Measurements from ENCODE around the gene ATG10.

The ATG10 gene

DNA sequence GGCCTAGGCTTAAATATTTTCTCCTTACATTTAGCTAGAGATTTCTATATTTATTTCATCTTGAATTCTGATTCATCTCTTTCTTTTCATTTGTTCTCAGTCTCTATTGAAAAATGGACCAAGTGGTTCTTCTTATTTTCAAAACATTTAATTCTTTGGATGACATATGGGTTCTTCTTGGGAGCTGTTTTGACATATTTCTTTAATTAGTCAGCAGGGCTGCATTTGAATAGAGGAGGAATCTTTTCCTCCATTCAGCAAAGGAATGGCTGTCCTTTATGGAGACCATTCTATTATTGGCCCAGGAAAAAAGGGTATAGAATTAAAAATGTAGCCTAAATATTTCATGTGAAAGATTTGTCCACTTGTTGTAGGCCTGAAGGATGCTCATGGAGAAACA, 196.5 kb downstream of the ATG10 start:
- H3K4me1 ChIP-seq (ENCODE audit: insufficient read depth, low read length) = peaks cover 23% of the 10 kb centered on the region
- no peak overlapping the region for H3K4me2 ChIP-seq (ENCODE audit: insufficient read depth, low read length)
- H2AFZ ChIP-seq (ENCODE audit: low read depth, low read length) = no peak overlapping the region
- 0 out of 2 replicates have a peak, but pooled peaks cover 3% of the 10 kb centered on the region for H3K79me2 ChIP-seq (ENCODE audit: insufficient read depth, low read length)
- peaks cover 3% of the 10 kb centered on the region; the same call in 1 of the 2 replicates for H3K36me3 ChIP-seq (ENCODE audit: insufficient read depth, low read length)
- no peak for ATAC-seq (ENCODE audit: insufficient read depth, low read depth)
- H3K27ac ChIP-seq (ENCODE audit: low read length) = no peak overlapping the region
- no peaks in the 10 kb centered on the region for H4K20me1 ChIP-seq (ENCODE audit: insufficient read depth, low read length)
- no peak for DNase-seq
- TF ChIP-seq, protein P1, sequence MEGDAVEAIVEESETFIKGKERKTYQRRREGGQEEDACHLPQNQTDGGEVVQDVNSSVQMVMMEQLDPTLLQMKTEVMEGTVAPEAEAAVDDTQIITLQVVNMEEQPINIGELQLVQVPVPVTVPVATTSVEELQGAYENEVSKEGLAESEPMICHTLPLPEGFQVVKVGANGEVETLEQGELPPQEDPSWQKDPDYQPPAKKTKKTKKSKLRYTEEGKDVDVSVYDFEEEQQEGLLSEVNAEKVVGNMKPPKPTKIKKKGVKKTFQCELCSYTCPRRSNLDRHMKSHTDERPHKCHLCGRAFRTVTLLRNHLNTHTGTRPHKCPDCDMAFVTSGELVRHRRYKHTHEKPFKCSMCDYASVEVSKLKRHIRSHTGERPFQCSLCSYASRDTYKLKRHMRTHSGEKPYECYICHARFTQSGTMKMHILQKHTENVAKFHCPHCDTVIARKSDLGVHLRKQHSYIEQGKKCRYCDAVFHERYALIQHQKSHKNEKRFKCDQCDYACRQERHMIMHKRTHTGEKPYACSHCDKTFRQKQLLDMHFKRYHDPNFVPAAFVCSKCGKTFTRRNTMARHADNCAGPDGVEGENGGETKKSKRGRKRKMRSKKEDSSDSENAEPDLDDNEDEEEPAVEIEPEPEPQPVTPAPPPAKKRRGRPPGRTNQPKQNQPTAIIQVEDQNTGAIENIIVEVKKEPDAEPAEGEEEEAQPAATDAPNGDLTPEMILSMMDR (IDR thresholded peaks at IDR 0.05; ENCODE audit: borderline replicate concordance, extremely low read depth, low read length, poor library complexity, severe bottlenecking) = no peak
- TF ChIP-seq EZH2 (IDR thresholded peaks at IDR 0.05; ENCODE audit: borderline replicate concordance, low read depth, low read length, severe bottlenecking) = no peak
- H3K4me3 ChIP-seq (ENCODE audit: low read depth in 1 of 2, low read length in 2 of 2) = no peak overlapping the region
- no peaks in the 10 kb centered on the region for H3K9me3 ChIP-seq (ENCODE audit: insufficient read depth, low read length, severe bottlenecking)
- H3K27me3 ChIP-seq (ENCODE audit: insufficient read depth, low read length, poor library complexity) = no peaks in the 10 kb centered on the region
- H3K9ac ChIP-seq (ENCODE audit: low read depth, low read length) = no peak overlapping the region

DNA sequence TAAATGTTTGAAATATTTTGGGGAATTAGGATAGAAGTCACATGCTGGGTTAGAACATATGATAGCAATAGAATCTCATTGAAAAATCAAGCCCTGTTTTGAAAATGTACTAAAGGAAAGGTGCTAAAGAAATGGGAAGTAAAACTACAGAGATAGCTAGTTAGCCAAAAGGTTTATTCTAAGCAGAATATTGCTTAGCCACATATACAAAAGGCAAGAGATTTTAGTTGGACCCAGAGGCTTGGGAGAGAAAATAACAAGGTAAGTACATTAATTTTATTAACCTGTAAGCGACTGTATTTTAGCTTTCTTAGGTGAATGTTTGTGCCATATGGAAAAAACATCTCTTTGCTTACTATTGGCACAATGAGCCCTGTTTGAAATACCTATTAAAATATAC, 198.1 kb downstream of the ATG10 start:
- H3K9me3 ChIP-seq (ENCODE audit: insufficient read depth, low read length, severe bottlenecking) = no peaks in the 10 kb centered on the region
- H3K9ac ChIP-seq (ENCODE audit: low read depth, low read length) = no peak overlapping the region
- H4K20me1 ChIP-seq (ENCODE audit: insufficient read depth, low read length) = no peaks in the 10 kb centered on the region
- H3K79me2 ChIP-seq (ENCODE audit: insufficient read depth, low read length) = 0 out of 2 replicates have a peak, but pooled peaks cover 2% of the 10 kb centered on the region
- no peak overlapping the region for H3K27ac ChIP-seq (ENCODE audit: low read length)
- TF ChIP-seq EZH2 (IDR thresholded peaks at IDR 0.05; ENCODE audit: borderline replicate concordance, low read depth, low read length, severe bottlenecking) = no peak
- TF ChIP-seq, protein P1 (IDR thresholded peaks at IDR 0.05; ENCODE audit: borderline replicate concordance, extremely low read depth, low read length, poor library complexity, severe bottlenecking) = no peak
- no peak for DNase-seq
- no peak for ATAC-seq (ENCODE audit: insufficient read depth, low read depth)
- no peak overlapping the region for H3K4me2 ChIP-seq (ENCODE audit: insufficient read depth, low read length)
- H3K36me3 ChIP-seq (ENCODE audit: insufficient read depth, low read length) = peaks cover 2% of the 10 kb centered on the region; the same call in 1 of the 2 replicates
- H2AFZ ChIP-seq (ENCODE audit: low read depth, low read length) = no peak overlapping the region
- H3K27me3 ChIP-seq (ENCODE audit: insufficient read depth, low read length, poor library complexity) = no peaks in the 10 kb centered on the region
- H3K4me1 ChIP-seq (ENCODE audit: insufficient read depth, low read length) = peaks cover 13% of the 10 kb centered on the region
- no peak overlapping the region for H3K4me3 ChIP-seq (ENCODE audit: low read depth in 1 of 2, low read length in 2 of 2)

- Histone ChIP-seq H3K27me3 (ENCODE audit: insufficient read depth, low read length, poor library complexity) (no peaks in the 10 kb centered on the region), H3K4me1 (ENCODE audit: insufficient read depth, low read length) (no peaks in the 10 kb centered on the region), H3K79me2 (ENCODE audit: insufficient read depth, low read length) (no peaks in the 10 kb centered on the region), H3K4me3 (ENCODE audit: low read depth in 1 of 2, low read length in 2 of 2) (no peak overlapping the region), H2AFZ (ENCODE audit: low read depth, low read length) (no peak overlapping the region), H3K27ac (ENCODE audit: low read length) (no peak overlapping the region), H4K20me1 (ENCODE audit: insufficient read depth, low read length) (no peaks in the 10 kb centered on the region), H3K9ac (ENCODE audit: low read depth, low read length) (no peak overlapping the region), H3K36me3 (ENCODE audit: insufficient read depth, low read length) (peaks cover 5% of the 10 kb centered on the region; the same call in 1 of the 2 replicates), H3K9me3 (ENCODE audit: insufficient read depth, low read length, severe bottlenecking) (no peaks in the 10 kb centered on the region), H3K4me2 (ENCODE audit: insufficient read depth, low read length) (no peak overlapping the region)
- TF ChIP-seq, protein P1 (IDR thresholded peaks at IDR 0.05; ENCODE audit: borderline replicate concordance, extremely low read depth, low read length, poor library complexity, severe bottlenecking) = peak; percentile 71
- no peak for TF ChIP-seq EZH2 (IDR thresholded peaks at IDR 0.05; ENCODE audit: borderline replicate concordance, low read depth, low read length, severe bottlenecking)
- peak; percentile 64 for DNase-seq
- ATAC-seq (ENCODE audit: insufficient read depth, low read depth) = peak; percentile 70
Observed at GRCh38 chr5:82174128-82174918, 202.5 kb downstream of the ATG10 start.
